ENCODE results near the gene KRT75. TPM values are rescaled to one million over a fixed set of nuclear protein-coding genes. Genes with fewer than 3 reads are reported as not detected.

The KRT75 gene
- total and polyA plus RNA-seq, 12 donors = not detected

GRCh38 chr12:52401926-52402325 is 32.2 kb downstream of the KRT75 start:
- no peak for DNase-seq
- 57 to 84% (median 81%) methylated on average over 4 of the region's 4 CpGs for WGBS, 4 donors
- Histone ChIP-seq H3K27ac (no peak overlapping the region), H3K9me3 (replicated peaks in 1 of 3) (no peaks in the 10 kb centered on the region), H3K36me3 (replicated peaks in 1 of 2) (no peaks in the 10 kb centered on the region), H3K4me3 (no peak overlapping the region), H3K27me3 (no peaks in the 10 kb centered on the region), H3K4me1 (replicated peaks in 1 of 2) (no peaks in the 10 kb centered on the region)
- TF ChIP-seq CTCF (IDR thresholded peaks at IDR 0.05) (no peak), POLR2A (IDR thresholded peaks at IDR 0.05) (no peak)
- intact Hi-C loops (cut with DNase I) = no loop called here

- H3K27ac ChIP-seq = no peak overlapping the region
- no peaks in the 10 kb centered on the region for H3K27me3 ChIP-seq
- no peaks in the 10 kb centered on the region for H3K4me1 ChIP-seq (replicated peaks in 1 of 2)
- H3K36me3 ChIP-seq (replicated peaks in 1 of 2) = no peaks in the 10 kb centered on the region
- whole genome bisulfite sequencing, 4 donors = 83 to 94% (median 89%) methylated on average over 5 of the region's 5 CpGs
- TF ChIP-seq CTCF (IDR thresholded peaks at IDR 0.05) (no peak), POLR2A (IDR thresholded peaks at IDR 0.05) (no peak)
- intact Hi-C loops (cut with DNase I) = no loop called here
- no peak overlapping the region for H3K4me3 ChIP-seq
- no peaks in the 10 kb centered on the region for H3K9me3 ChIP-seq (replicated peaks in 1 of 3)
- no peak for DNase-seq
Measured at GRCh38 chr12:52401526-52401925, 32.6 kb downstream of the KRT75 start.

GRCh38 chr12:52400906-52401305 is 33.3 kb downstream of the KRT75 start:
- no peak for DNase-seq
- Histone ChIP-seq H3K4me3 (no peak overlapping the region), H3K4me1 (replicated peaks in 1 of 2) (no peaks in the 10 kb centered on the region), H3K27me3 (no peaks in the 10 kb centered on the region), H3K9me3 (replicated peaks in 1 of 3) (no peaks in the 10 kb centered on the region), H3K36me3 (replicated peaks in 1 of 2) (no peaks in the 10 kb centered on the region), H3K27ac (no peak overlapping the region)
- intact Hi-C loops (cut with DNase I) = no loop called here
- WGBS, 4 donors = 85 to 96% (median 92%) methylated on average over 2 to 9 of the region's 9 CpGs
- TF ChIP-seq POLR2A (IDR thresholded peaks at IDR 0.05) = no peak
- no peak for TF ChIP-seq CTCF (IDR thresholded peaks at IDR 0.05)

- H3K4me3 ChIP-seq = no peak overlapping the region
- DNase-seq = no peak
Measured at GRCh38 chr12:52399756-52400155, 34.4 kb downstream of the KRT75 start.

More at GRCh38 chr12:52399756-52400155, 34.4 kb downstream of the KRT75 start:
- WGBS, 4 donors = 89 to 94% (median 92%) methylated on average over 14 to 16 of the region's 16 CpGs
- intact Hi-C loops (cut with DNase I) = no loop called here
- H3K4me1 ChIP-seq (replicated peaks in 1 of 2) = no peaks in the 10 kb centered on the region
- no peak for TF ChIP-seq CTCF (IDR thresholded peaks at IDR 0.05)
- no peak for TF ChIP-seq POLR2A (IDR thresholded peaks at IDR 0.05)
- H3K27ac ChIP-seq = no peak overlapping the region
- no peaks in the 10 kb centered on the region for H3K36me3 ChIP-seq (replicated peaks in 1 of 2)
- H3K9me3 ChIP-seq (replicated peaks in 1 of 3) = no peaks in the 10 kb centered on the region
- no peaks in the 10 kb centered on the region for H3K27me3 ChIP-seq

Measured in adrenal gland (tissue), 12 donors.